ENCODE results near the gene WASL.
"Not testable (repeated sequence)": the region's sequence is repeated elsewhere in the genome, so short reads cannot be mapped to it uniquely, and the experiment has no call there.

The WASL gene

GRCh38 chr7:123656544-123657303, 92.1 kb downstream of the WASL start:
- FAIRE-seq, result no peak

DNA sequence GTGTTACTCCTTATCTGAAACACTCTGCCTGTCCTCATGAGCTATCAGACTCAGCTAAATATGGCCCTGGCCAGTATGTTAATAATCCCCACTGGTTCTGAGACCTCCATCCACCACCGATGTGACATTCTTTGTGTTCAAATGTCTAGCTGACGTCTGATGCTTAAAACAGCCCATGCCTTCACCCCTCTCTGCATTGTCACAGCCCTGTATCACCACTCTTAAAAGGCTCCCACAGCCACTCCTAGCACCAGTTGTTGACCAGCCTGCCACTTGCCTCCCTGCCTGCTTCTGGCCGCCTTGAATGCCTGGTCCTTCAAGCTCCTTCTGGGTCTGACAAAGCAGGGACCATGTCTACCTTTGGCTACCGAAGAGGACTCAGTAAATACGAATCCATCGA, 93.2 kb downstream of the WASL start, which contains the start of gene LMOD2:
TSS of gene LMOD2 (plus strand) at position 253 of the 400 bp plus-strand sequence. CDS start at position 351, 98 bp downstream.
- FAIRE-seq, result no peak

DNA sequence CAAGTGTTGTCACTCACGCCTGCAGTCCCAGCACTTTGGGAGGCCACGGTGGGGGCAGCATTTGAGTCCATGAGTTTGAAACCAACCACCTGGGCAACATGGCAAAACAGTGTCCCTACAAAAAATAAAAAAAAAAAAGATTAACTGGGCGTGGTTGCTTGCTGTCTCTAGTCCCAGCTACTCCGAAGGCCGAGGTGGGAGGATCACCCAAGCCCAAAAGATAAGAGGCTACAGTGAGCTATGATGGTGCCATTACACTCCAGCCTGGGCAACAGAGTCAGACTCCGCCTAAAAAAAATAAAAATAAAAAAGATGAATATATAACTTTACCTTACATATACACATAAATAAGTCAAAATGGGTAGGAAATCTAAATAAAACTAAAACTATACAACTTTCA, 95.6 kb downstream of the WASL start:
- FAIRE-seq, result no peak

- no peak for FAIRE-seq
These were observed 96.4 kb downstream of the WASL start for GRCh38 chr7:123652406-123652805.

- FAIRE-seq, result no peak
These were observed 98.2 kb downstream of the WASL start for GRCh38 chr7:123650595-123650994.

GRCh38 chr7:123649964-123650363, 98.8 kb downstream of the WASL start:
- no peak for FAIRE-seq

GRCh38 chr7:123647106-123647730, 101.6 kb downstream of the WASL start:
- no peak for FAIRE-seq

- FAIRE-seq, result no peak
These were observed 103.3 kb downstream of the WASL start for GRCh38 chr7:123645516-123645915.

GRCh38 chr7:123643495-123644441, 105.0 kb downstream of the WASL start:
- no peak for FAIRE-seq

DNA sequence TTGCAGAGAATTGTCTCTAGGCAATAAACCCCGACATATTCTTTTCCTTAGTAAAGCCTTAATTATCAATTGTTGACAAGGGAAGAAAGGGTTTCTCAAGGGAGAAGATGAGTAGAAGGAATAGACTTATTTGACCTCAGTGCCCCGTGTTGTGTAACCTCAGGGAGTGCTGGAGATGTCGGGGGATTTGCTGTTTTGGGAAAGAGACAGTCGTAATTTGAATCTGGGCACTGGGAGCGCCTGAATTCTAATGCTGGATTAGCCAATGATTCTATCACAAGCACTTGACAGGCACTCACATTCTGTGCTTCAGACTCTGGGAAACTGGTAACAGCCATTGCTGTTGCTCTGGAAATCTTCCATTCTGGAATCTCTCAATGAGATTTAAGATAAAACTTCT, 106.9 kb downstream of the WASL start:
- FAIRE-seq, result no peak

- no peak for FAIRE-seq
These were observed 108.2 kb downstream of the WASL start for GRCh38 chr7:123640583-123640982.

DNA sequence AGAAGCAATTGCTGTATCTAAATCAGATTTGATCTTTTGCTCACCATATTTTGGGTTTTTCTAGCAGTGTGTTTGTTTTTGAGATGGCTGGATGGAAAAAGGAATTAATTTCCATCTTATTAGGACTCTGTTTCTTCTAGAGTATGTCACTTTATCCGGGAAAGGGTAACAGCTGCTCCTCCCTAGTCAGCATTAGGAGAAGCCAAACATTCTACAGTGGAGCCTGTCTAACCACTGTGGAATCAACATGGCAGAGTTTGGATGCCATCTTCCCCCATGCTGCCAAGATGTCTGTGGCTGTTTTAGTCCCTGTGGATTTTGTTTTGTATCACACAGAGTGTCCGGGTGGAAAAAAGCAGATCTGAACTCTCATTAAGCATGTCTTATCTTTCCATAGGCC, 109.2 kb downstream of the WASL start:
- FAIRE-seq, result no peak

DNA sequence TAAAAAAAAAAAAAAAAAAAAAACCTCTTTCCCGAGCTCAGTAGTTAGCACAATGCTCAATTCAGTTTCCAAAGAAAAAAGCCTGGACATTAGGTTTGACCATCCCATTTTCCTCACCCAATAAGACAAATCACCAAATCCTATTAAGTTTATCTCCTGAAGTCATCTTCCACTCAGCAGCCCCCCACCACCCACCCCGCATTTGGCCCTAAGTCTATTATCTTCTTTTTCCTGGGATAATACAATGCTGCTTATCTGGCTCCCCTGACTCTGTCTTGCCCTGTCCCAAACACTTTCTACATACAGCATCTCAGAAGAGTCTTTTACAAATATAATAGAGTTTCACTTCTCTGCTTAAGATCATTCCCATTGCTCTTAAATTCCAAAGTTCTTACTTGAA, 110.9 kb downstream of the WASL start:
- no peak for FAIRE-seq

GRCh38 chr7:123637203-123637602, 111.6 kb downstream of the WASL start:
- FAIRE-seq, result no peak

- peak; percentile 57 for FAIRE-seq
These were observed 113.0 kb downstream of the WASL start for GRCh38 chr7:123635551-123636359.

DNA sequence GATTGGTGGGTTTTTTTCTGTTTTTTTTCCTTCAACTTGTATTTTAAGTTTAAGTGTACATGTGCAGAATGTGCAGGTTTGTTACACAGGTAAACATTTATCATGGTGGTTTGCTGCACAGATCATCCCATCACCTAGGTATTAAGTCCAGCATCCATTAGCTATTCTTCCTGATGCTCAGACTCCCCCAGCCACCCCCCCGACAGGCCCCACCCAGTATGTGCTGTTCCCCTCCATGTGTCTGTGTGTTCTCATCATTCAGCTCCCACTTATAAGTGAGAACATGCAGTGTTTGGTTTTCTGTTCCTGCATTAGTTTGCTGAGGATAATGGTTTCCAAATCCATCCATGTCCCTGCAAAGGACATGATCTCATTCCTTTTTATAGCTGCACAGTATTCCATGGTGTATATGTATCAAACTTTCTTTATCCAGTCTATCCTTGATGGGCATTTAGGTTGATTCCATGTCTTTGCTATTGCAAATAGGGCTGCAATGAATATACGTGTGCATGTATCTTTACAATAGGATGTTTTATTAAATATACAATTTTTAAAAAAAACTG, 114.7 kb downstream of the WASL start:
- not testable (repeated sequence) for FAIRE-seq

DNA sequence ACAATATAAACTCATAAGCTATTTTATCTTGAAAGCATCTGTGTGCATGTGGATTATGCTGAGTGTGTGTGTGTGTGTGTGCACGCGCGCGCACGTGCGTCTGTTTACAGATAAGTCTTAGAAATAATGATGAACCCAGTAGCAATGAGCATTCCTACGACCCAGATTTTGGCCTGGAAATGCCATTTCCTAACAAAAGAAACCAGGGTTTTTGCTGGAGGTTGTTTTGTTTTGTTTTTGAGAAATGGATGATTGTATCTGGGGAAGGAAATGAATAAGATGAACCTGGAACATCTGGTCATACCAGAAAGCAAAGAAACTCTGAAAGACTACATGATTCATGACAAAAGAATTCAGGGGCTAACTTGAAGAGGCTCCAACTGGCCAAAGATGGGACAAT, 115.2 kb downstream of the WASL start:
- FAIRE-seq, result no peak

DNA sequence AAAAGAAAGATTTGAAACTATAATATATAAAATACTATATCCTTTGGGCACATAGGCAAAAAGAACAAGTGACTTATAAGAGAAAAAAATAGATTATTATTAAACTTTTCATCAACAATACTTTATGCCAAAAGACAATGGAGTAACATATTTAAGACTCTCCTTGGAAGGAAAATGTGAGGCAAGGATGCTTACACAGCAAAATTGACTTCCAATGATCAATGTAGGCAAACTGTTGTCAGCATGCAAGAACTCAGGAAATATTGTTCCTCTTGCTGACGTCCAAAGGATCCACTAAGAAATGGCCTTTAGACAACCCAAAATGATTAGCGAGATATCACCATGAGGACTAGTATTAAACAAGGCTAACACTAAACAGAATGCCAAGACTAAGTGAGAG, 116.0 kb downstream of the WASL start:
- no peak for FAIRE-seq
